Mesodermal cell (in vitro differentiated cells): ENCODE data around the gene GTPBP4.
"Not testable (repeated sequence)": the region's sequence is repeated elsewhere in the genome, so short reads cannot be mapped to it uniquely, and the experiment has no call there.

Experiments
- H3K27ac ChIP-seq: 2 replicates; pipeline ENCODE4 v1.7.0; 2013; ENCODE audit warnings: mild to moderate bottlenecking, low read depth, low read length, moderate library complexity; ENCODE audit not compliant: severe bottlenecking
- H3K36me3 ChIP-seq: 2 replicates; pipeline ENCODE4 v1.7.1; 2013; ENCODE audit warnings: mild to moderate bottlenecking, low read length, moderate library complexity; ENCODE audit not compliant: control insufficient read depth, insufficient read depth
- H3K4me1 ChIP-seq: one replicate; pipeline ENCODE4 v1.7.1; 2013; ENCODE audit warnings: mild to moderate bottlenecking, low read length; ENCODE audit not compliant: insufficient read depth, control insufficient read depth, poor library complexity, severe bottlenecking
- H3K4me3 ChIP-seq: 2 replicates; pipeline ENCODE4 v1.7.0; 2013; ENCODE audit warnings: low read length, control low read depth, mild to moderate bottlenecking; ENCODE audit not compliant: insufficient read depth, poor library complexity, severe bottlenecking; ENCODE audit errors: extremely low read depth
- H3K9me3 ChIP-seq: 2 replicates; pipeline ENCODE4 v1.7.1; 2013; ENCODE audit warnings: mild to moderate bottlenecking, low read length, moderate library complexity; ENCODE audit not compliant: control insufficient read depth
- WGBS, 2 experiments: methylation state at CpG; one replicate each; pipeline ENCODE4 v1.1.5; 2013; ENCODE audit warnings: missing lambda C conversion rate in 2 of 2; ENCODE audit not compliant: insufficient coverage in 2 of 2; 5-methylcytosine and 5-hydroxymethylcytosine counted together

Gene GTPBP4

GRCh38 chr10:1026578-1026977 is 38.3 kb downstream of the GTPBP4 start:
- Histone ChIP-seq H3K27ac (no peak overlapping the region), H3K4me1 (no peaks in the 10 kb centered on the region), H3K9me3 (no peaks in the 10 kb centered on the region), H3K36me3 (no peaks in the 10 kb centered on the region), H3K4me3 (no peak overlapping the region)
- whole genome bisulfite sequencing, 2 experiments: 97 to 100% methylated on average over 1 to 4 of the region's 6 CpGs

- Histone ChIP-seq H3K9me3 (no peaks in the 10 kb centered on the region), H3K27ac (no peak overlapping the region), H3K36me3 (no peaks in the 10 kb centered on the region), H3K4me1 (no peaks in the 10 kb centered on the region), H3K4me3 (no peak overlapping the region)
- 88 to 96% methylated on average over 6 of the region's 7 CpGs for WGBS, 2 experiments
These were observed 41.6 kb downstream of the GTPBP4 start for GRCh38 chr10:1029838-1030237.

- no peak overlapping the region for H3K4me3 ChIP-seq
- no peaks in the 10 kb centered on the region for H3K36me3 ChIP-seq
- no peaks in the 10 kb centered on the region for H3K4me1 ChIP-seq
- WGBS, 2 experiments: 100% methylated on average over 1 of the region's 1 CpG; no CpG with 5 or more reads in 1 of the 2 experiments
- no peak overlapping the region for H3K27ac ChIP-seq
- no peaks in the 10 kb centered on the region for H3K9me3 ChIP-seq
These were observed 45.4 kb downstream of the GTPBP4 start for GRCh38 chr10:1033601-1034000.

GRCh38 chr10:1034758-1035157 is 46.5 kb downstream of the GTPBP4 start:
- Histone ChIP-seq H3K4me3 (no peak overlapping the region), H3K36me3 (peaks cover 8% of the 10 kb centered on the region), H3K4me1 (no peaks in the 10 kb centered on the region), H3K9me3 (no peaks in the 10 kb centered on the region), H3K27ac (no peak overlapping the region)
- WGBS, 2 experiments: 95% methylated on average over 2 of the region's 3 CpGs; no CpG with 5 or more reads in 1 of the 2 experiments

GRCh38 chr10:1035201-1035600 is 47.0 kb downstream of the GTPBP4 start:
- 81 to 82% methylated on average over 1 to 3 of the region's 6 CpGs for WGBS, 2 experiments
- Histone ChIP-seq H3K27ac (no peak overlapping the region), H3K4me1 (no peaks in the 10 kb centered on the region), H3K4me3 (no peak overlapping the region), H3K36me3 (peaks cover 10% of the 10 kb centered on the region), H3K9me3 (no peaks in the 10 kb centered on the region)

- Histone ChIP-seq H3K4me3 (no peak overlapping the region), H3K9me3 (no peaks in the 10 kb centered on the region), H3K27ac (no peak overlapping the region), H3K4me1 (no peaks in the 10 kb centered on the region), H3K36me3 (peaks cover 20% of the 10 kb centered on the region)
- WGBS, 2 experiments: 80 to 88% methylated on average over 11 to 14 of the region's 14 CpGs
These were observed 48.1 kb downstream of the GTPBP4 start for GRCh38 chr10:1036341-1036791.

- Histone ChIP-seq H3K27ac (peak overlapping the region; percentile 23), H3K4me3 (no peak overlapping the region), H3K9me3 (no peaks in the 10 kb centered on the region), H3K36me3 (peaks cover 26% of the 10 kb centered on the region), H3K4me1 (no peaks in the 10 kb centered on the region)
- 78 to 94% methylated on average over 11 of the region's 11 CpGs for WGBS, 2 experiments
These were observed 48.9 kb downstream of the GTPBP4 start for GRCh38 chr10:1037098-1037497.

GRCh38 chr10:1038769-1039168 is 50.5 kb downstream of the GTPBP4 start:
- not testable (repeated sequence) for H3K4me3 ChIP-seq, H3K4me1 ChIP-seq, H3K27ac ChIP-seq, H3K9me3 ChIP-seq
- H3K36me3 ChIP-seq: peaks cover 40% of the 10 kb centered on the region
- WGBS, 2 experiments: 94% methylated on average over 3 of the region's 20 CpGs; no CpG with 5 or more reads in 1 of the 2 experiments

- no peak overlapping the region for H3K27ac ChIP-seq
- H3K36me3 ChIP-seq: peaks cover 54% of the 10 kb centered on the region
- WGBS, 2 experiments: 91 to 100% methylated on average over 3 of the region's 3 CpGs
- peaks cover 2% of the 10 kb centered on the region for H3K4me1 ChIP-seq
- H3K4me3 ChIP-seq: no peak overlapping the region
- H3K9me3 ChIP-seq: no peaks in the 10 kb centered on the region
These were observed 51.9 kb downstream of the GTPBP4 start for GRCh38 chr10:1040133-1040532.

- Histone ChIP-seq H3K27ac (no peak overlapping the region), H3K36me3 (peaks cover 67% of the 10 kb centered on the region), H3K9me3 (no peaks in the 10 kb centered on the region), H3K4me3 (no peak overlapping the region), H3K4me1 (peaks cover 2% of the 10 kb centered on the region)
- 100% methylated on average over 2 of the region's 9 CpGs for WGBS, 2 experiments
These were observed 53.3 kb downstream of the GTPBP4 start for GRCh38 chr10:1041514-1041913.

- Histone ChIP-seq H3K9me3 (no peaks in the 10 kb centered on the region), H3K36me3 (peaks cover 73% of the 10 kb centered on the region), H3K4me3 (no peak overlapping the region), H3K4me1 (peaks cover 2% of the 10 kb centered on the region), H3K27ac (no peak overlapping the region)
- WGBS, 2 experiments: 90 to 97% methylated on average over 11 to 12 of the region's 12 CpGs
These were observed 55.3 kb downstream of the GTPBP4 start for GRCh38 chr10:1043532-1043995.
